K562 (cell line): ENCODE results near the gene UBAC2. TPM values are rescaled to one million over a fixed set of nuclear protein-coding genes. Genes with fewer than 3 reads are reported as not detected.
A peak's percentile ranks its signal among the peaks of the same experiment; 100 is the strongest.

ENCODE experiments used
- ATAC-seq: fragments of 200-7000 bp; cut with Tn5 transposase; 3 replicates; pipeline ENCODE4 v1.9.1; 2020; ENCODE audit warnings: moderate library complexity
- BruUV-seq: library from RNA; stranded (reverse); fragments of 400-500 nt; replicated peaks from 2 replicates; lab custom pipeline; 2021; lab: Mats Ljungman, UMichigan
- CTCF ChIA-PET: fragments of 300-600 bp; formaldehyde crosslinking; extraction: SDS; loops from one replicate; lab custom pipeline; 2021; ENCODE audit warnings: low intra/inter-chr PET ratio; lab: Yijun Ruan, JAX
- POLR2A ChIA-PET: fragments of 300-600, 350-650 bp; sonication (Branson Sonifier 250); formaldehyde crosslinking; extraction: SDS; loops from one replicate; lab custom pipeline; 2021; ENCODE audit warnings: antibody characterized with exemption, inconsistent platforms; lab: Yijun Ruan, JAX
- DNase-seq, 4 experiments: peaks; one replicate each; pipeline versions ENCODE4 v3.0.0 to v3.0.0-alpha.2; 2011 to 2018; ENCODE audit warnings: low spot score in 3 of 4, mixed read lengths in 3 of 4; ENCODE audit errors: extremely low read depth in 1 of 4
- FAIRE-seq: peaks from 2 replicates; lab custom pipeline; 2011; peaks lifted over from hg19 to GRCh38; lab: Jason Lieb, UNC
- H2AFZ ChIP-seq: 2 replicates; pipeline ENCODE4 v1.6.0; 2011; ENCODE audit warnings: low read depth, low read length, control low read depth, inconsistent platforms
- H3K27ac ChIP-seq: fragments of 200-600 bp; 3 replicates; pipeline ENCODE4 v1.8.0; 2011; ENCODE audit warnings: low read depth, mild to moderate bottlenecking, control low read depth, inconsistent platforms, low read length, moderate library complexity, mixed read lengths; ENCODE audit errors: extremely low read depth
- H3K27me3 ChIP-seq, 2 experiments: fragments of 300-600 bp in 1 of 2; 2 replicates in 1 of 2; 3 replicates in 1 of 2; pipeline versions ENCODE4 v1.6.0 to v1.8.0; 2011; ENCODE audit warnings: inconsistent platforms in 2 of 2, low read length in 2 of 2, mild to moderate bottlenecking in 1 of 2, mixed read lengths in 1 of 2, moderate library complexity in 1 of 2; ENCODE audit not compliant: control insufficient read depth in 2 of 2, insufficient read depth in 2 of 2
- H3K36me3 ChIP-seq: fragments of 300-600 bp; 3 replicates; pipeline ENCODE4 v1.8.0; 2011; ENCODE audit warnings: mild to moderate bottlenecking, low read length, inconsistent platforms; ENCODE audit not compliant: control insufficient read depth, insufficient read depth
- H3K4me1 ChIP-seq, 2 experiments: fragments of 200-600 bp in 1 of 2; replicated peaks in 1 of 2; 2 replicates in 1 of 2; 3 replicates in 1 of 2; pipeline versions ENCODE4 v1.5.1 to v1.8.0; 2011; ENCODE audit warnings: inconsistent platforms in 2 of 2, low read length in 2 of 2, mild to moderate bottlenecking in 1 of 2, mixed read lengths in 1 of 2, moderate library complexity in 1 of 2; ENCODE audit not compliant: control insufficient read depth in 2 of 2, insufficient read depth in 2 of 2
- H3K4me2 ChIP-seq: 2 replicates; pipeline ENCODE4 v1.6.1; 2011; ENCODE audit warnings: low read length, control low read depth, inconsistent platforms, mixed read lengths; ENCODE audit not compliant: insufficient read depth
- H3K4me3 ChIP-seq: fragments of 200-600 bp; sonication (generic), shearing (Covaris generic); 2 replicates; pipeline ENCODE4 v1.5.1; 2016; ENCODE audit warnings: control low read depth, inconsistent platforms
- H3K79me2 ChIP-seq: fragments of 200-600 bp; 3 replicates; pipeline ENCODE4 v1.8.0; 2011; ENCODE audit warnings: low read length, inconsistent platforms; ENCODE audit not compliant: control insufficient read depth, insufficient read depth
- H3K9ac ChIP-seq, 2 experiments: 2 replicates each; pipeline versions ENCODE4 v1.6.0 to v1.6.1; 2011; ENCODE audit warnings: low read depth in 2 of 2, low read length in 2 of 2, control low read depth in 1 of 2, inconsistent platforms in 1 of 2, mild to moderate bottlenecking in 1 of 2, mixed read lengths in 1 of 2; ENCODE audit not compliant: insufficient read depth in 1 of 2
- H3K9me1 ChIP-seq: one replicate; pipeline ENCODE4 v1.6.0; 2011; ENCODE audit warnings: inconsistent platforms, mild to moderate bottlenecking, low read length, moderate library complexity; ENCODE audit not compliant: control insufficient read depth, insufficient read depth
- H3K9me3 ChIP-seq: replicated peaks from 2 replicates; pipeline ENCODE4 v1.5.1; 2011; ENCODE audit warnings: low read depth, low read length, inconsistent platforms; ENCODE audit not compliant: control insufficient read depth, insufficient read depth
- H4K20me1 ChIP-seq: replicated peaks from 2 replicates; pipeline ENCODE4 v1.6.1; 2011; ENCODE audit warnings: low read length, inconsistent platforms, mixed read lengths; ENCODE audit not compliant: control insufficient read depth, insufficient read depth
- REST ChIP-seq, 2 experiments: fragments of 450-650 bp; formaldehyde crosslinking in 1 of 2; IDR thresholded peaks; 2 replicates each; pipeline versions ENCODE4 v1.4.0 to v1.6.1; 2014 to 2020; ENCODE audit warnings: mild to moderate bottlenecking in 2 of 2, borderline replicate concordance in 1 of 2, low read depth in 1 of 2
- RFX1 ChIP-seq: fragments of 450-650 bp; IDR thresholded peaks from 2 replicates; pipeline ENCODE4 v1.6.1; 2016; ENCODE audit warnings: mild to moderate bottlenecking, moderate library complexity
- WGBS: fragments of 100-300 bp; shearing (Covaris generic); methylation state at CpG from one replicate; pipeline ENCODE4 v1.1.6; 2016; ENCODE audit warnings: low coverage, mixed read lengths; ENCODE audit not compliant: insufficient coverage; ENCODE audit errors: missing lambda C conversion rate; 5-methylcytosine and 5-hydroxymethylcytosine counted together
- in situ Hi-C: fragments of 300-500 bp; cut with MboI; formaldehyde crosslinking; loops from 4 replicates; pipeline ENCODE4 v1.15.0; 2018; ENCODE audit warnings: inconsistent platforms, mixed read lengths
- intact Hi-C: fragments of 100-400 bp; cut with micrococcal nuclease; formaldehyde crosslinking; loops from 2 replicates; pipeline ENCODE4 v1.14.2; 2022
- polyA plus RNA-seq, 8 experiments: library from polyadenylated mRNA; depleted of rRNA in 4 of 8; stranded (reverse) in 5 of 8; unstranded in 3 of 8; fragments of >200 nt; fragmentation: Nextera tagmentation in 2 of 8; fragmentation: Illumina TruSeq in 1 of 8; extraction: Ambion mirVana in 2 of 8; extraction: Trizol in 1 of 8; gene quantifications; 2 replicates each; pipeline versions ENCODE4 v1.2.1 to v1.2.3, GENCODE V29; 2011 to 2014; ENCODE audit warnings: inconsistent platforms in 1 of 8, missing spikeins in 1 of 8
- total RNA-seq, 7 experiments: library from RNA; depleted of rRNA in 6 of 7; stranded (reverse); fragments of >200 nt in 6 of 7; fragmentation: Illumina TruSeq in 2 of 7; extraction: Trizol in 2 of 7; gene quantifications; 2 replicates each; pipeline versions ENCODE4 v1.2.1 to v1.2.3, GENCODE V29; 2011 to 2021; ENCODE audit warnings: low replicate concordance in 1 of 7
- TF ChIP-seq, protein P1 (sequence below), 2 experiments: fragments of 450-650 bp in 1 of 2; IDR thresholded peaks; 2 replicates each; pipeline ENCODE4 v1.6.1; 2011 to 2017; ENCODE audit warnings: low read depth in 2 of 2, antibody characterized with exemption in 1 of 2, borderline replicate concordance in 1 of 2, low read length in 1 of 2, mild to moderate bottlenecking in 1 of 2, mixed read lengths in 1 of 2; ENCODE audit not compliant: control insufficient read depth in 1 of 2

The UBAC2 gene
- total and polyA plus RNA-seq, 9 of the 15 experiments (the other 6 are each of a cell fraction or from before 2014, with no cell fraction given), result 6.0 to 84.1 (median 32.3) TPM

DNA sequence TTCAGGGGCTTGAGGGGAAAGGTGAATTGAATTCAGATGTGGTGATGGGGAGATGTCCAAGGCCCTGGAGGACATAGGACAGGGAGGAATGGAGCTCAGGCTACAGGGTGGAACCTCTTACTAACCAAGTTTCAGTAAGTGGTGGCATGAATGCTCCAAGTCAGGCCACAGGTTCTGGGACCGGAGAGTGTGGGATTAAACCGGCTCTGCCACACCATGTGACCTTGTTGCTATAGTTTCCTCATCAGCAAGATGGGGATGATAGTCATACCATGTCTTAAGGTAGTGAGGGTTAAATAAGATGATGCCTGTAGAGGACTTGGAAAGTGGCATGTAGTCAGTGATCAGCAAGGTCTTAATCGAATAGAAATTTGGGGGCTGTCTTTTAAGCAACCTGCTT, 90.2 kb downstream of the UBAC2 start:
- Histone ChIP-seq H3K4me3 (no peak overlapping the region), H3K9me3 (no peaks in the 10 kb centered on the region), H4K20me1 (no peaks in the 10 kb centered on the region), H3K4me2 (no peak overlapping the region), H3K36me3 (peaks cover 20% of the 10 kb centered on the region), H3K4me1 (no peaks in the 10 kb centered on the region; a peak in 1 of 5 replicates), H3K9me1 (no peaks in the 10 kb centered on the region), H2AFZ (no peak overlapping the region), H3K27me3 (no peaks in the 10 kb centered on the region), H3K79me2 (peaks cover 5% of the 10 kb centered on the region; the same call in 1 of the 3 replicates), H3K27ac (no peak overlapping the region), H3K9ac (no peak overlapping the region)
- no peak for FAIRE-seq
- in situ Hi-C loops, result no loop called here
- no TSS peak for BruUV-seq
- no peak for DNase-seq
- ATAC-seq, result peak; percentile 37; the same call in 1 of the 3 replicates
- 62% methylated on average over 3 of the region's 3 CpGs for WGBS
- CTCF ChIA-PET, result interaction anchor here (0.5 kb wide), 1 partner anchor 1310 kb away, joined by 4 read pairs; no protein-coding TSS in a partner anchor
- TF ChIP-seq RFX1 (peak; percentile 60; the same call in 1 of the 2 replicates), REST (IDR thresholded peaks at IDR 0.05; ENCODE audit: borderline replicate concordance) (peak; percentile 46; the same call in 1 of the 2 replicates), REST (CRISPR knock-in tag; IDR thresholded peaks at IDR 0.05; ENCODE audit: low read depth) (no peak)
- TF ChIP-seq, protein P1, sequence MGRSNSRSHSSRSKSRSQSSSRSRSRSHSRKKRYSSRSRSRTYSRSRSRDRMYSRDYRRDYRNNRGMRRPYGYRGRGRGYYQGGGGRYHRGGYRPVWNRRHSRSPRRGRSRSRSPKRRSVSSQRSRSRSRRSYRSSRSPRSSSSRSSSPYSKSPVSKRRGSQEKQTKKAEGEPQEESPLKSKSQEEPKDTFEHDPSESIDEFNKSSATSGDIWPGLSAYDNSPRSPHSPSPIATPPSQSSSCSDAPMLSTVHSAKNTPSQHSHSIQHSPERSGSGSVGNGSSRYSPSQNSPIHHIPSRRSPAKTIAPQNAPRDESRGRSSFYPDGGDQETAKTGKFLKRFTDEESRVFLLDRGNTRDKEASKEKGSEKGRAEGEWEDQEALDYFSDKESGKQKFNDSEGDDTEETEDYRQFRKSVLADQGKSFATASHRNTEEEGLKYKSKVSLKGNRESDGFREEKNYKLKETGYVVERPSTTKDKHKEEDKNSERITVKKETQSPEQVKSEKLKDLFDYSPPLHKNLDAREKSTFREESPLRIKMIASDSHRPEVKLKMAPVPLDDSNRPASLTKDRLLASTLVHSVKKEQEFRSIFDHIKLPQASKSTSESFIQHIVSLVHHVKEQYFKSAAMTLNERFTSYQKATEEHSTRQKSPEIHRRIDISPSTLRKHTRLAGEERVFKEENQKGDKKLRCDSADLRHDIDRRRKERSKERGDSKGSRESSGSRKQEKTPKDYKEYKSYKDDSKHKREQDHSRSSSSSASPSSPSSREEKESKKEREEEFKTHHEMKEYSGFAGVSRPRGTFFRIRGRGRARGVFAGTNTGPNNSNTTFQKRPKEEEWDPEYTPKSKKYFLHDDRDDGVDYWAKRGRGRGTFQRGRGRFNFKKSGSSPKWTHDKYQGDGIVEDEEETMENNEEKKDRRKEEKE (IDR thresholded peaks at IDR 0.05; ENCODE audit: borderline replicate concordance in 1 of 2, control insufficient read depth in 1 of 2, low read depth in 2 of 2, low read length in 1 of 2), result no peak
- intact Hi-C loops, result no loop called here
- POLR2A ChIA-PET, result no interaction called here
